H9 (cell line): Measurements from ENCODE around the gene ASTN1. TPM values are rescaled to one million over a fixed set of nuclear protein-coding genes. Genes with fewer than 3 reads are reported as not detected.

ENCODE experiments used
- DNase-seq: peaks from one replicate; pipeline ENCODE4 v3.0.0-alpha.2; 2017
- H2AFZ ChIP-seq: one replicate; pipeline ENCODE4 v1.6.1; 2013; ENCODE audit warnings: mild to moderate bottlenecking, low read length, control low read depth, moderate library complexity
- H2AK5ac ChIP-seq: 2 replicates; pipeline ENCODE4 v1.6.1; 2013; ENCODE audit warnings: low read length, control low read depth, mixed read lengths; ENCODE audit not compliant: insufficient read length
- H2BK120ac ChIP-seq: one replicate; pipeline ENCODE4 v1.6.1; 2013; ENCODE audit warnings: low read depth, mild to moderate bottlenecking, low read length, control low read depth, inconsistent platforms; ENCODE audit not compliant: poor library complexity, severe bottlenecking
- H2BK12ac ChIP-seq: 2 replicates; pipeline ENCODE4 v1.6.1; 2013; ENCODE audit warnings: low read length, control low read depth, mixed read lengths, low read depth; ENCODE audit not compliant: insufficient read length
- H2BK15ac ChIP-seq: 2 replicates; pipeline ENCODE4 v1.6.1; 2013; ENCODE audit warnings: low read depth, low read length, control low read depth
- H2BK20ac ChIP-seq: one replicate; pipeline ENCODE4 v1.6.1; 2013; ENCODE audit warnings: low read depth, mild to moderate bottlenecking, low read length, control low read depth, inconsistent platforms; ENCODE audit not compliant: poor library complexity, severe bottlenecking
- H2BK5ac ChIP-seq: 2 replicates; pipeline ENCODE4 v1.6.1; 2013; ENCODE audit warnings: low read length, control low read depth, mixed read lengths; ENCODE audit not compliant: insufficient read length
- H3K14ac ChIP-seq: 2 replicates; pipeline ENCODE4 v1.6.1; 2013; ENCODE audit warnings: low read length, control low read depth; ENCODE audit not compliant: insufficient read depth
- H3K18ac ChIP-seq: 2 replicates; pipeline ENCODE4 v1.6.1; 2013; ENCODE audit warnings: low read depth, mild to moderate bottlenecking, mixed read lengths, low read length, control low read depth; ENCODE audit not compliant: insufficient read length
- H3K23ac ChIP-seq: 2 replicates; pipeline ENCODE4 v1.6.1; 2013; ENCODE audit warnings: low read length, control low read depth, mixed read lengths, low read depth; ENCODE audit not compliant: insufficient read length
- H3K23me2 ChIP-seq: 2 replicates; pipeline ENCODE4 v1.6.1; 2013; ENCODE audit warnings: low read depth, mild to moderate bottlenecking, mixed read lengths, low read length, control low read depth; ENCODE audit not compliant: insufficient read length, poor library complexity, severe bottlenecking
- H3K27ac ChIP-seq: 2 replicates; pipeline ENCODE4 v1.5.1; 2013; ENCODE audit warnings: low read length, control low read depth, mixed read lengths, low read depth; ENCODE audit not compliant: insufficient read length
- H3K27me3 ChIP-seq: 2 replicates; pipeline ENCODE4 v1.6.1; 2013; ENCODE audit warnings: low read length, control low read depth, inconsistent platforms; ENCODE audit not compliant: insufficient read depth
- H3K4ac ChIP-seq: 2 replicates; pipeline ENCODE4 v1.6.1; 2013; ENCODE audit warnings: low read depth, mild to moderate bottlenecking, control low read depth, inconsistent platforms, low read length, moderate library complexity
- H3K4me1 ChIP-seq: 2 replicates; pipeline ENCODE4 v1.6.1; 2013; ENCODE audit warnings: low read length, control low read depth, inconsistent platforms; ENCODE audit not compliant: insufficient read depth
- H3K4me2 ChIP-seq: 2 replicates; pipeline ENCODE4 v1.6.1; 2013; ENCODE audit warnings: low read length, control low read depth, mixed read lengths; ENCODE audit not compliant: insufficient read length, insufficient read depth
- H3K56ac ChIP-seq: 2 replicates; pipeline ENCODE4 v1.6.1; 2013; ENCODE audit warnings: low read depth, mild to moderate bottlenecking, mixed read lengths, low read length, control low read depth; ENCODE audit not compliant: insufficient read length
- H3K79me1 ChIP-seq: 2 replicates; pipeline ENCODE4 v1.6.1; 2013; ENCODE audit warnings: low read depth, mild to moderate bottlenecking, moderate library complexity, low read length, control low read depth, inconsistent platforms; ENCODE audit not compliant: insufficient read depth, poor library complexity, severe bottlenecking
- H3K79me2 ChIP-seq: 2 replicates; pipeline ENCODE4 v1.6.1; 2013; ENCODE audit warnings: low read length, control low read depth, inconsistent platforms; ENCODE audit not compliant: insufficient read depth
- H3K9ac ChIP-seq: 2 replicates; pipeline ENCODE4 v1.6.1; 2013; ENCODE audit warnings: low read length, control low read depth, mixed read lengths; ENCODE audit not compliant: insufficient read length; ENCODE audit errors: extremely low read depth
- H3K9me3 ChIP-seq: one replicate; pipeline ENCODE4 v1.6.1; 2013; ENCODE audit warnings: low read depth, low read length, inconsistent platforms; ENCODE audit not compliant: control insufficient read depth
- H3T11ph ChIP-seq: one replicate; pipeline ENCODE4 v1.6.1; 2013; ENCODE audit warnings: mild to moderate bottlenecking, low read length, control low read depth, inconsistent platforms
- H4K20me1 ChIP-seq: one replicate; pipeline ENCODE4 v1.6.1; 2013; ENCODE audit not compliant: control insufficient read depth, insufficient read length, insufficient read depth
- H4K5ac ChIP-seq: 2 replicates; pipeline ENCODE4 v1.6.1; 2013; ENCODE audit warnings: low read depth, mild to moderate bottlenecking, mixed read lengths, low read length, control low read depth; ENCODE audit not compliant: insufficient read length
- H4K8ac ChIP-seq: replicated peaks from 2 replicates; pipeline ENCODE4 v1.6.1; 2013; ENCODE audit warnings: low read length, control low read depth, mixed read lengths, low read depth; ENCODE audit not compliant: insufficient read length
- H4K91ac ChIP-seq: 2 replicates; pipeline ENCODE4 v1.6.1; 2013; ENCODE audit warnings: low read depth, mild to moderate bottlenecking, moderate library complexity, mixed read lengths, low read length, control low read depth; ENCODE audit not compliant: insufficient read length
- H3K27ac Mint-ChIP-seq, 3 experiments: 2 replicates in 2 of 3; 3 replicates in 1 of 3; pipeline ENCODE4 v1.8.0; 2020 to 2021; ENCODE audit warnings: mixed read lengths in 3 of 3, mild to moderate bottlenecking in 1 of 3, moderate library complexity in 1 of 3
- H3K27me3 Mint-ChIP-seq: 2 replicates; pipeline ENCODE4 v1.8.0; 2021; ENCODE audit warnings: low read depth, mild to moderate bottlenecking, moderate library complexity, mixed read lengths
- H3K36me3 Mint-ChIP-seq, 3 experiments: 2 replicates in 2 of 3; 3 replicates in 1 of 3; pipeline ENCODE4 v1.8.0; 2020 to 2021; ENCODE audit warnings: low read depth in 3 of 3, mixed read lengths in 3 of 3; ENCODE audit not compliant: insufficient read depth in 1 of 3
- H3K4me1 Mint-ChIP-seq, 2 experiments: 2 replicates each; pipeline ENCODE4 v1.8.0; 2020; ENCODE audit warnings: mixed read lengths in 2 of 2
- H3K4me3 Mint-ChIP-seq, 2 experiments: 2 replicates in 1 of 2; 3 replicates in 1 of 2; pipeline ENCODE4 v1.8.0; 2020 to 2021; ENCODE audit warnings: mild to moderate bottlenecking in 2 of 2, mixed read lengths in 2 of 2, moderate library complexity in 1 of 2
- H3K9me3 Mint-ChIP-seq, 2 experiments: 2 replicates in 1 of 2; 3 replicates in 1 of 2; pipeline ENCODE4 v1.8.0; 2020; ENCODE audit warnings: mild to moderate bottlenecking in 2 of 2, mixed read lengths in 2 of 2, moderate library complexity in 1 of 2
- CTCF ChIP-seq: fragments of 200-600 bp; sonication (generic); conservative IDR thresholded peaks from 3 replicates; pipeline ENCODE4 v1.8.0; 2021; ENCODE audit warnings: antibody characterized with exemption, mild to moderate bottlenecking
- WGBS: extraction: QIAGEN DNeasy Blood & Tissue Kit; methylation state at CpG from one replicate; pipeline ENCODE4 v1.1.7; 2013; ENCODE audit warnings: missing lambda C conversion rate, low lambda C conversion rate, mixed read lengths; ENCODE audit not compliant: insufficient read length; ENCODE audit errors: extremely low coverage; 5-methylcytosine and 5-hydroxymethylcytosine counted together
- total RNA-seq: library from RNA; stranded (reverse); gene quantifications from 2 replicates; pipeline ENCODE4 v1.2.1, GENCODE V29; 2021

Gene ASTN1
- total RNA-seq, 1 experiment from 2014 or later = 0.98 TPM

DNA sequence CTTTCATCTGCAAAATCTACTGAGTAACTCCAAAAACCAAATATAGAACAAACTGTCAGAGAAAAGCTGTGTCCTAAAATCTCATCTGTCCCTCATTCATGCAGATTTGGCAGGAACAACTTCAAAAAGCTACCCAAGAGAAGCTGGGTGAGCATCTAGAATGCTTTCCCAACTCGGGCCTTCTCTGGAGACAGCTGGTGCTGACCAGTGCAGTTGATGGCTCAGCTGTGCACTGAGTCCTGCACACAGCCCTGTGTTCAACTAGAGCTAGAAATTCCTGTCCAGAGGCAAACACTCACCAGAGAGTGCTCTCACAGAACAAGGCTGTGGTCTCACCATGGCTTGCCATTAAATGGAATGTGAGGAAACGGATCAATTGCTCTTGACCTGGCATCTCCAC is 202.8 kb downstream of the ASTN1 start:
- no peaks in the 10 kb centered on the region for H3K9me3 Mint-ChIP-seq
- H3K23me2 ChIP-seq = no peaks in the 10 kb centered on the region

More for the DNA sequence above, 202.8 kb downstream of the ASTN1 start:
- Histone ChIP-seq H4K5ac (no peak overlapping the region), H2BK12ac (no peak overlapping the region), H4K8ac (no peak overlapping the region), H2BK5ac (no peak overlapping the region), H3K27me3 (no peaks in the 10 kb centered on the region), H3K4me2 (no peak overlapping the region), H3K4me1 (no peaks in the 10 kb centered on the region), H3K14ac (no peak overlapping the region), H4K20me1 (no peaks in the 10 kb centered on the region), H3T11ph (no peak overlapping the region), H3K27ac (no peak overlapping the region), H3K9me3 (no peaks in the 10 kb centered on the region), H3K79me2 (no peaks in the 10 kb centered on the region), H3K9ac (no peak overlapping the region), H3K4ac (no peak overlapping the region), H3K18ac (no peak overlapping the region), H4K91ac (no peak overlapping the region), H3K23ac (no peak overlapping the region), H2AK5ac (no peak overlapping the region), H2BK20ac (no peak overlapping the region), H3K79me1 (no peaks in the 10 kb centered on the region), H2AFZ (no peak overlapping the region), H3K56ac (no peak overlapping the region), H2BK15ac (no peak overlapping the region), H2BK120ac (no peak overlapping the region)
- Mint-ChIP-seq H3K36me3 (no peaks in the 10 kb centered on the region), H3K4me3 (no peak overlapping the region), H3K27me3 (no peaks in the 10 kb centered on the region; the same call in none of the 2 replicates), H3K4me1 (peaks cover 8 to 14% of the 10 kb centered on the region in 2 experiments), H3K27ac (no peak overlapping the region; a peak in 2 of 7 replicates)
- DNase-seq = no peak
- no CpG with 5 or more reads among the region's 2 CpGs for WGBS
- no peak for TF ChIP-seq CTCF
